GM19099 (cell line): Measurements from ENCODE around the gene CYP26C1.

Experiments used
- POLR2A ChIP-seq: IDR thresholded peaks from 3 replicates; pipeline ENCODE4 v1.6.1; 2011; ENCODE audit warnings: low read depth; ENCODE audit not compliant: insufficient read length; ENCODE audit errors: extremely low read depth

CYP26C1 gene

GRCh38 chr10:93070378-93071176 is 10.0 kb downstream of the CYP26C1 start:
- no peak for TF ChIP-seq POLR2A

- no peak for TF ChIP-seq POLR2A
Observed at GRCh38 chr10:93071177-93071472, 10.5 kb downstream of the CYP26C1 start.

- no peak for TF ChIP-seq POLR2A
Observed at GRCh38 chr10:93071674-93072224, 11.2 kb downstream of the CYP26C1 start.

GRCh38 chr10:93072225-93072712 is 11.7 kb downstream of the CYP26C1 start:
- no peak for TF ChIP-seq POLR2A

GRCh38 chr10:93072713-93073538 is 12.3 kb downstream of the CYP26C1 start:
- no peak for TF ChIP-seq POLR2A

- no peak for TF ChIP-seq POLR2A
Observed at GRCh38 chr10:93073539-93074146, 13.0 kb downstream of the CYP26C1 start, which contains the start of gene CYP26A1. CYP26A1 (plus strand) TSS chr10:93073893; CDS start chr10:93073935, 42 bp downstream.

GRCh38 chr10:93074147-93074596 is 13.6 kb downstream of the CYP26C1 start:
- TF ChIP-seq POLR2A = no peak

- no peak for TF ChIP-seq POLR2A
Observed at GRCh38 chr10:93074597-93075368, 14.2 kb downstream of the CYP26C1 start.

- TF ChIP-seq POLR2A = no peak
Observed at GRCh38 chr10:93075369-93076221, 15.0 kb downstream of the CYP26C1 start.

GRCh38 chr10:93076871-93077270 is 16.3 kb downstream of the CYP26C1 start:
- TF ChIP-seq POLR2A = no peak

- TF ChIP-seq POLR2A = no peak
Observed at GRCh38 chr10:93077860-93078337, 17.3 kb downstream of the CYP26C1 start.

- no peak for TF ChIP-seq POLR2A
Observed at GRCh38 chr10:93079663-93080349, 19.2 kb downstream of the CYP26C1 start.
